GM12878 (cell line): Measurements from ENCODE around the gene NUMA1. TPM values are rescaled to one million over a fixed set of nuclear protein-coding genes. Genes with fewer than 3 reads are reported as not detected.

Source experiments
- ATAC-seq: fragments of 200-7000 bp; cut with Tn5 transposase; 3 replicates; pipeline ENCODE4 v1.9.1; 2020; ENCODE audit warnings: mild to moderate bottlenecking, moderate library complexity
- BruUV-seq: library from RNA; stranded (reverse); fragments of 400-500 nt; replicated peaks from 2 replicates; lab custom pipeline; 2021; lab: Mats Ljungman, UMichigan
- CTCF ChIA-PET: fragments of 300-600 bp; sonication (Branson Sonifier 250); formaldehyde crosslinking; extraction: SDS; loops from one replicate; lab custom pipeline; 2021; ENCODE audit warnings: inconsistent platforms; lab: Yijun Ruan, JAX
- POLR2A ChIA-PET: fragments of 350-600 bp; formaldehyde crosslinking; extraction: SDS; loops from one replicate; lab custom pipeline; 2021; ENCODE audit warnings: inconsistent platforms; lab: Charles Lee
- RAD21 ChIA-PET: fragments of 300-600 bp; sonication (Branson Sonifier 250); formaldehyde crosslinking; loops from one replicate; lab custom pipeline; 2023; ENCODE audit warnings: antibody characterized with exemption; ENCODE audit not compliant: unreplicated experiment; lab: Charles Lee
- SMC1A ChIA-PET: fragments of 300-600 bp; sonication (Branson Sonifier 250); formaldehyde crosslinking; loops from one replicate; lab custom pipeline; 2023; ENCODE audit not compliant: unreplicated experiment, uncharacterized antibody; lab: Charles Lee
- DNase-seq: peaks from one replicate; pipeline ENCODE4 v3.0.0-alpha.2; 2011; ENCODE audit warnings: low read depth, low spot score
- FAIRE-seq: peaks from 3 replicates; lab custom pipeline; 2011; peaks lifted over from hg19 to GRCh38; lab: Jason Lieb, UNC
- H2AFZ ChIP-seq: 2 replicates; pipeline ENCODE4 v1.6.0; 2011; ENCODE audit warnings: low read depth, low read length, control low read depth; ENCODE audit not compliant: control insufficient read depth
- H3K27ac ChIP-seq: 2 replicates; pipeline ENCODE4 v1.5.1; 2011; ENCODE audit warnings: control low read depth; ENCODE audit not compliant: control insufficient read depth, insufficient read depth
- H3K27me3 ChIP-seq, 2 experiments: replicated peaks in 1 of 2; 2 replicates each; pipeline versions ENCODE4 v1.6.0 to v1.6.1; 2011; ENCODE audit warnings: low read length in 1 of 2; ENCODE audit not compliant: control insufficient read depth in 2 of 2, insufficient read depth in 2 of 2
- H3K36me3 ChIP-seq, 2 experiments: 2 replicates each; pipeline ENCODE4 v1.5.1; 2011; ENCODE audit warnings: low read length in 1 of 2; ENCODE audit not compliant: control insufficient read depth in 2 of 2, insufficient read depth in 2 of 2
- H3K4me1 ChIP-seq: 2 replicates; pipeline ENCODE4 v1.6.1; 2011; ENCODE audit warnings: mild to moderate bottlenecking, low read length, moderate library complexity, mixed read lengths; ENCODE audit not compliant: control insufficient read depth, insufficient read depth
- H3K4me2 ChIP-seq: 2 replicates; pipeline ENCODE4 v1.6.0; 2011; ENCODE audit warnings: control low read depth; ENCODE audit not compliant: control insufficient read depth, insufficient read depth
- H3K4me3 ChIP-seq: fragments of 200-600 bp; sonication (generic); 2 replicates; pipeline ENCODE4 v1.5.1; 2016
- H3K79me2 ChIP-seq: 2 replicates; pipeline ENCODE4 v1.6.0; 2011; ENCODE audit warnings: low read length; ENCODE audit not compliant: control insufficient read depth, insufficient read depth
- H3K9ac ChIP-seq: 2 replicates; pipeline ENCODE4 v1.8.0; 2011; ENCODE audit warnings: low read length, control low read depth, mixed read lengths; ENCODE audit not compliant: control insufficient read depth, insufficient read depth
- H3K9me3 ChIP-seq: replicated peaks from 3 replicates; pipeline ENCODE4 v1.5.1; 2011; ENCODE audit warnings: mild to moderate bottlenecking, low read length; ENCODE audit not compliant: control insufficient read depth, insufficient read depth
- H4K20me1 ChIP-seq: 2 replicates; pipeline ENCODE4 v1.6.0; 2011; ENCODE audit not compliant: control insufficient read depth, insufficient read depth
- BCL11A ChIP-seq: IDR thresholded peaks from 2 replicates; pipeline ENCODE4 v1.6.1; 2011; ENCODE audit warnings: low read depth, low read length
- SKIL ChIP-seq: fragments of 450-650 bp; IDR thresholded peaks from 2 replicates; pipeline ENCODE4 v1.6.1; 2017; ENCODE audit warnings: mild to moderate bottlenecking, low read depth, inconsistent platforms; ENCODE audit not compliant: poor library complexity, severe bottlenecking
- WRNIP1 ChIP-seq: IDR thresholded peaks from 2 replicates; pipeline ENCODE4 v1.6.1; 2011; ENCODE audit warnings: low read depth, low read length, improper control_type of control experiment, borderline replicate concordance
- WGBS: methylation state at CpG from one replicate; pipeline ENCODE4 v1.1.6; 2016; ENCODE audit warnings: low lambda C conversion rate; ENCODE audit not compliant: insufficient replicate concordance, insufficient coverage; ENCODE audit errors: missing lambda C conversion rate; 5-methylcytosine and 5-hydroxymethylcytosine counted together
- in situ Hi-C: fragments of 300-500 bp; cut with MboI; formaldehyde crosslinking; loops from 9 replicates; pipeline ENCODE4 v1.14.3; 2018; ENCODE audit warnings: mixed read lengths
- intact Hi-C: fragments of 100-400 bp; cut with micrococcal nuclease; formaldehyde crosslinking; loops from one replicate; pipeline ENCODE4 v1.14.2; 2022; ENCODE audit not compliant: unreplicated experiment
- polyA plus RNA-seq, 11 experiments: library from polyadenylated mRNA; depleted of rRNA in 4 of 11; unstranded in 6 of 11; stranded (reverse) in 5 of 11; fragments of >200 nt; fragmentation: Nextera tagmentation in 4 of 11; fragmentation: Illumina TruSeq in 1 of 11; extraction: Ambion mirVana in 4 of 11; extraction: Trizol in 1 of 11; gene quantifications; 1 replicate in 1 of 11; 2 replicates in 10 of 11; pipeline versions ENCODE4 v1.2.1 to v1.2.3, GENCODE V29; 2011 to 2016; ENCODE audit warnings: inconsistent platforms in 2 of 11, missing spikeins in 2 of 11, low read depth in 1 of 11
- total RNA-seq, 4 experiments: library from RNA; depleted of rRNA in 3 of 4; stranded (reverse); fragments of >200 nt in 3 of 4; fragmentation: Illumina TruSeq in 1 of 4; extraction: Trizol in 1 of 4; gene quantifications; 2 replicates each; pipeline versions ENCODE4 v1.2.1 to v1.2.3, GENCODE V29; 2013 to 2021

Gene NUMA1
- total and polyA plus RNA-seq, 10 of the 15 experiments (the other 5 are each of a cell fraction or from before 2014, with no cell fraction given) = 5.5 to 111 (median 61.0) TPM

- DNase-seq = no peak
- in situ Hi-C loops = no loop called here
- Histone ChIP-seq H3K79me2 (no peaks in the 10 kb centered on the region; the same call in 1 of the 2 replicates), H3K27ac (no peak overlapping the region), H3K9me3 (no peaks in the 10 kb centered on the region), H3K4me1 (peaks cover 11% of the 10 kb centered on the region), H3K4me2 (no peak overlapping the region), H3K9ac (no peak overlapping the region), H3K4me3 (no peak overlapping the region), H2AFZ (no peak overlapping the region), H3K36me3 (peaks cover 11 to 30% of the 10 kb centered on the region in 2 experiments), H4K20me1 (no peaks in the 10 kb centered on the region), H3K27me3 (no peaks in the 10 kb centered on the region)
- no peak for TF ChIP-seq SKIL
- TF ChIP-seq WRNIP1 = no peak
- no peak for TF ChIP-seq BCL11A
- SMC1A ChIA-PET = interaction anchor here (0.7 to 2.1 kb wide), 5 partner anchors 13 to 35 kb away, joined by 4 to 15 read pairs (median 5); partner anchors contain the start of genes RNF121 and XNDC1N
- 99% methylated on average over 8 of the region's 8 CpGs for WGBS
- ATAC-seq = no peak
- POLR2A ChIA-PET = interaction anchor here (0.7 to 2.5 kb wide), 5 partner anchors 9 to 35 kb away, joined by 3 to 10 read pairs (median 3); partner anchors contain the start of genes RNF121 and XNDC1N
- no TSS peak for BruUV-seq
- intact Hi-C loops = loop anchor here (2.0 kb wide), 1 partner anchor 35 kb away; the partner anchor contains the start of genes RNF121 and XNDC1N
- RAD21 ChIA-PET = interaction anchor here (1.4 to 2.1 kb wide), 2 partner anchors 15 to 31 kb away, joined by 5 read pairs; no protein-coding TSS in a partner anchor
- CTCF ChIA-PET = interaction anchor here (7.7 kb wide), 1 partner anchor 15 kb away, joined by 70 read pairs; no protein-coding TSS in a partner anchor
- FAIRE-seq = no peak
Observed at GRCh38 chr11:71963468-71963867, 116.9 kb downstream of the NUMA1 start.
